HG03558 (cell line): ENCODE data around the gene DTD2.

Source experiments
- ATAC-seq: cut with Tn5 transposase; IDR thresholded peaks from one replicate; pipeline ENCODE4 v1.9.1; 2021; ENCODE audit warnings: moderate number of reproducible peaks; ENCODE audit not compliant: unreplicated experiment; ENCODE audit errors: extremely low read depth

Gene DTD2

GRCh38 chr14:31410048-31410650, 47.2 kb downstream of the DTD2 start:
- ATAC-seq, result no peak

- ATAC-seq, result no peak
Measured at GRCh38 chr14:31408421-31408820, 48.9 kb downstream of the DTD2 start.

GRCh38 chr14:31405599-31406232, 51.6 kb downstream of the DTD2 start:
- no peak for ATAC-seq

- ATAC-seq, result no peak
Measured at GRCh38 chr14:31405106-31405505, 52.2 kb downstream of the DTD2 start.

- ATAC-seq, result no peak
Measured at GRCh38 chr14:31403707-31404106, 53.6 kb downstream of the DTD2 start.

GRCh38 chr14:31402764-31403439, 54.4 kb downstream of the DTD2 start:
- ATAC-seq, result no peak

- no peak for ATAC-seq
Measured at GRCh38 chr14:31401369-31401932, 55.9 kb downstream of the DTD2 start.

- ATAC-seq, result no peak
Measured at GRCh38 chr14:31400031-31400638, 57.2 kb downstream of the DTD2 start.
